Fibroblast of lung (primary cell): ENCODE results near the gene EFCAB12. TPM values are rescaled to one million over a fixed set of nuclear protein-coding genes. Genes with fewer than 3 reads are reported as not detected.

Experiments used
- DNase-seq, 2 donors: peaks; one replicate each; pipeline versions ENCODE4 v3.0.0 to v3.0.0-alpha.2; 2010; ENCODE audit warnings: low read depth in 2 of 2
- H2AFZ ChIP-seq: 2 replicates; pipeline ENCODE4 v1.5.1; 2012; ENCODE audit warnings: low read length, control low read depth, inconsistent platforms
- H3K27ac ChIP-seq: 2 replicates; pipeline ENCODE4 v1.5.1; 2011; ENCODE audit warnings: low read length, control low read depth; ENCODE audit not compliant: insufficient read depth
- H3K27me3 ChIP-seq: 2 replicates; pipeline ENCODE4 v1.5.1; 2011; ENCODE audit warnings: mild to moderate bottlenecking, low read length; ENCODE audit not compliant: control insufficient read depth, insufficient read depth
- H3K36me3 ChIP-seq: 2 replicates; pipeline ENCODE4 v1.5.1; 2011; ENCODE audit warnings: low read length; ENCODE audit not compliant: control insufficient read depth, insufficient read depth
- H3K4me1 ChIP-seq: 2 replicates; pipeline ENCODE4 v1.5.1; 2011; ENCODE audit warnings: low read length; ENCODE audit not compliant: control insufficient read depth, insufficient read depth; ENCODE audit errors: extremely low read depth
- H3K4me2 ChIP-seq: 2 replicates; pipeline ENCODE4 v1.5.1; 2011; ENCODE audit warnings: low read length, control low read depth; ENCODE audit not compliant: insufficient read depth; ENCODE audit errors: extremely low read depth
- H3K4me3 ChIP-seq, 4 experiments: fragments of 200-600 bp in 1 of 4; sonication (generic) in 1 of 4; replicated peaks in 1 of 4; 2 replicates each; pipeline ENCODE4 v1.5.1; 2011 to 2016; ENCODE audit warnings: low read length in 4 of 4, low read depth in 3 of 4, mild to moderate bottlenecking in 3 of 4, control low read depth in 2 of 4, inconsistent platforms in 1 of 4, mixed read lengths in 1 of 4; ENCODE audit not compliant: insufficient read depth in 1 of 4; ENCODE audit errors: control extremely low read depth in 1 of 4
- H3K79me2 ChIP-seq: 2 replicates; pipeline ENCODE4 v1.5.1; 2012; ENCODE audit warnings: mild to moderate bottlenecking, low read length, inconsistent platforms; ENCODE audit not compliant: control insufficient read depth, insufficient read depth
- H3K9ac ChIP-seq: 2 replicates; pipeline ENCODE4 v1.5.1; 2011; ENCODE audit warnings: mild to moderate bottlenecking, low read length, control low read depth; ENCODE audit not compliant: insufficient read depth
- H3K9me3 ChIP-seq: 2 replicates; pipeline ENCODE4 v1.5.1; 2012; ENCODE audit warnings: low read depth, low read length; ENCODE audit not compliant: control insufficient read depth, insufficient read depth
- H4K20me1 ChIP-seq: 2 replicates; pipeline ENCODE4 v1.5.1; 2011; ENCODE audit warnings: low read length; ENCODE audit not compliant: control insufficient read depth, insufficient read depth; ENCODE audit errors: extremely low read depth
- CTCF ChIP-seq, 2 donors: IDR thresholded peaks in 1 of 2; conservative IDR thresholded peaks in 1 of 2; 1 replicate in 1 of 2; 2 replicates in 1 of 2; pipeline ENCODE4 v1.5.1; 2011 to 2012; ENCODE audit warnings: low read length in 2 of 2, control low read depth in 1 of 2, inconsistent platforms in 1 of 2, low read depth in 1 of 2, mild to moderate bottlenecking in 1 of 2
- EZH2 ChIP-seq: IDR thresholded peaks from 2 replicates; pipeline ENCODE4 v1.5.1; 2012; ENCODE audit warnings: low read length, control low read depth, mild to moderate bottlenecking; ENCODE audit errors: missing control alignments
- polyA plus RNA-seq, 2 donors: library from polyadenylated mRNA; depleted of rRNA in 1 of 2; stranded (reverse) in 1 of 2; unstranded in 1 of 2; fragments of >200 nt; gene quantifications; 2 replicates each; pipeline ENCODE4 v1.2.1, GENCODE V29; 2011 to 2012; ENCODE audit warnings: missing spikeins in 1 of 2
- total RNA-seq: library from RNA; depleted of rRNA; stranded (reverse); fragments of >200 nt; gene quantifications from 2 replicates; pipeline ENCODE4 v1.2.1, GENCODE V29; 2014

The EFCAB12 gene
- total and polyA plus RNA-seq, 2 donors (not counting 1 experiment from before 2014, with no cell fraction given), result 0.17 TPM; not detected in 1

GRCh38 chr3:129463716-129464115 lies 35.3 kb upstream of the EFCAB12 start:
- no peak for DNase-seq
- no peak overlapping the region for H3K4me2 ChIP-seq
- no peaks in the 10 kb centered on the region for H3K9me3 ChIP-seq
- peaks cover 4% of the 10 kb centered on the region for H3K4me1 ChIP-seq
- H3K27ac ChIP-seq, result no peak overlapping the region
- H4K20me1 ChIP-seq, result no peaks in the 10 kb centered on the region
- TF ChIP-seq EZH2 (no peak), CTCF (conservative IDR thresholded peaks at IDR 0.05 in 1 of 2, IDR thresholded peaks at IDR 0.05 in 1 of 2; ENCODE audit: low read depth in 1 of 2, low read length in 2 of 2) (no peak)
- no peaks in the 10 kb centered on the region for H3K27me3 ChIP-seq
- no peak overlapping the region for H3K9ac ChIP-seq
- peaks cover 1% of the 10 kb centered on the region for H3K36me3 ChIP-seq
- H2AFZ ChIP-seq, result no peak overlapping the region
- H3K79me2 ChIP-seq, result no peaks in the 10 kb centered on the region
- no peak overlapping the region for H3K4me3 ChIP-seq

DNA sequence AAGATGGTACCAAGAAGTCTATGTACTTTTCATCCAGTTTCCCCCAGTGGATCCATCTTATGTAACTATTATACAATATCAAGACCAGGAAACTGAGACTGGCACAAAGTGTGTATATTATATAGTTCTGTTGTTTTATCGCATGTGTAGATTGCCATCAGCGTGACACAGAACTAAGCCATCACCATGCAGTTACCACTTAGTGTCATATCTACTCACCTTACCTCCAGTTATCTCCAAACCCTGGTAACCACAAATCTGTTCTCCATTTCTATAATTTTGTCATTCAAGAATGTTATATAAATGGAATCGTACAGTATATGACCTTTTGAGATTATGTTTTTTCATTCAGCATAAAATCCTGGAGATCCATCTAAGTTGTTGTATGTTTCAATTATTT lies 34.7 kb upstream of the EFCAB12 start:
- H3K79me2 ChIP-seq, result no peaks in the 10 kb centered on the region
- H3K4me2 ChIP-seq, result no peak overlapping the region
- H3K27me3 ChIP-seq, result no peaks in the 10 kb centered on the region
- no peaks in the 10 kb centered on the region for H3K9me3 ChIP-seq
- H4K20me1 ChIP-seq, result no peaks in the 10 kb centered on the region
- no peak overlapping the region for H3K9ac ChIP-seq
- no peak for DNase-seq
- no peak overlapping the region for H3K4me3 ChIP-seq
- H3K36me3 ChIP-seq, result peaks cover 1% of the 10 kb centered on the region
- no peak for TF ChIP-seq EZH2
- peaks cover 4% of the 10 kb centered on the region for H3K4me1 ChIP-seq
- no peak overlapping the region for H2AFZ ChIP-seq
- H3K27ac ChIP-seq, result no peak overlapping the region

DNA sequence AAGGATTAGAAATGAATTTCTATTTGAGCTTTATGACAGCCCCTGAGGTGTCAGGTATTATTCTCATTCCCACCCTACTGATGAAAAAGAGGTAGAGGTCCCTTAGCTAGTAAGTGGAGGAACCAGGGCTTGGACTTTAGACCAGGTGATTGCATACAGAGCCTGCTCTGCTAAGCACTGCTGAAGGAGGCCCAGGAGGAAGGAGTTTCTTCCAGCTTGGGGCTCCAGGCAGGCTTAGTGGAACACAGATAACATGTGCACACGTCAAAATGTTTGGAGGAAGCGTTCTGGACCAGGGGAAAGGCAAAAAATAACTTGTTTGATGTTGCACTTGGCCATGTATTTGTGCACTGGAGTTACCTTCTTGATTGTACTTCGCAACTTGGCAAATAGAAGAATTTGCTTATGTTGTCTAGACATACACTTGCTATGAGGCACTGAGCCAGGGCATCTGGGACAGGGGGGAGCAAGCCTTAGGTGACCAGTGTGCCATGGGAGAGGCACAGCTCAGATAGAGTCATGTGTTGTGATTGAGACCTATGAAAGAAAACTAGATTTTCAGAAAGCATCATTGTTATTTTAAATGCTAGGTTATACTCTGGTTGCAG lies 34.0 kb upstream of the EFCAB12 start:
- DNase-seq, result no peak
- no peak for TF ChIP-seq CTCF (conservative IDR thresholded peaks at IDR 0.05 in 1 of 2, IDR thresholded peaks at IDR 0.05 in 1 of 2; ENCODE audit: low read depth in 1 of 2, low read length in 2 of 2)
- TF ChIP-seq EZH2, result no peak

More for the DNA sequence above, 34.0 kb upstream of the EFCAB12 start:
- Histone ChIP-seq H3K4me2 (no peak overlapping the region), H3K4me1 (peaks cover 4% of the 10 kb centered on the region), H4K20me1 (no peaks in the 10 kb centered on the region), H3K79me2 (no peaks in the 10 kb centered on the region), H3K9me3 (no peaks in the 10 kb centered on the region), H3K9ac (no peak overlapping the region), H3K27ac (no peak overlapping the region), H3K27me3 (no peaks in the 10 kb centered on the region), H2AFZ (no peak overlapping the region), H3K36me3 (peaks cover 1% of the 10 kb centered on the region), H3K4me3 (no peak overlapping the region)
